OCI-LY7 (cell line): Measurements from ENCODE around the gene SEMA3G. TPM values are rescaled to one million over a fixed set of nuclear protein-coding genes. Genes with fewer than 3 reads are reported as not detected.

Experiments
- BruUV-seq: library from RNA; stranded (reverse); fragments of 400-500 nt; replicated peaks from 2 replicates; lab custom pipeline; 2021; lab: Mats Ljungman, UMichigan
- CTCF ChIA-PET: fragments of 300-600 bp; sonication (Branson Sonifier 250); formaldehyde crosslinking; loops from one replicate; lab custom pipeline; 2022; ENCODE audit warnings: antibody characterized with exemption; ENCODE audit not compliant: unreplicated experiment; lab: Charles Lee
- POLR2A ChIA-PET: fragments of 300-600 bp; sonication (Branson Sonifier 250); formaldehyde crosslinking; loops from one replicate; lab custom pipeline; 2022; ENCODE audit warnings: antibody characterized with exemption; lab: Charles Lee
- DNase-seq: peaks from one replicate; pipeline ENCODE4 v3.0.0-alpha.2; 2015; ENCODE audit warnings: low spot score
- H2AFZ ChIP-seq: fragments of 200-600 bp; sonication (generic), shearing (Covaris generic); 2 replicates; pipeline ENCODE4 v1.6.1; 2014; ENCODE audit warnings: mild to moderate bottlenecking, antibody characterized with exemption, low read length, moderate library complexity
- H3K27ac ChIP-seq: fragments of 200-600 bp; sonication (generic); 2 replicates; pipeline ENCODE4 v1.5.1; 2014; ENCODE audit warnings: mixed run types, low read depth, mild to moderate bottlenecking, moderate library complexity, low read length, inconsistent platforms; ENCODE audit not compliant: poor library complexity, severe bottlenecking
- H3K36me3 ChIP-seq: fragments of 200-600 bp; sonication (generic); 2 replicates; pipeline ENCODE4 v1.6.1; 2014; ENCODE audit warnings: mild to moderate bottlenecking, antibody characterized with exemption, low read length, moderate library complexity, mixed read lengths; ENCODE audit not compliant: insufficient read depth
- H3K4me1 ChIP-seq: fragments of 200-600 bp; sonication (generic); 2 replicates; pipeline ENCODE4 v1.5.1; 2014; ENCODE audit warnings: mild to moderate bottlenecking, low read length; ENCODE audit not compliant: insufficient read depth, poor library complexity, severe bottlenecking
- H3K4me2 ChIP-seq: fragments of 200-600 bp; sonication (generic); 2 replicates; pipeline ENCODE4 v1.6.1; 2014; ENCODE audit warnings: mild to moderate bottlenecking, low read length
- H3K4me3 ChIP-seq: fragments of 200-600 bp; sonication (generic); 2 replicates; pipeline ENCODE4 v1.5.1; 2014; ENCODE audit warnings: mild to moderate bottlenecking, low read depth, low read length; ENCODE audit not compliant: poor library complexity, severe bottlenecking
- H3K79me2 ChIP-seq: fragments of 200-600 bp; sonication (generic); 2 replicates; pipeline ENCODE4 v1.6.1; 2016; ENCODE audit warnings: low read depth, mild to moderate bottlenecking, low read length, moderate library complexity, mixed read lengths; ENCODE audit not compliant: insufficient read depth
- H3K9me2 ChIP-seq: fragments of 200-600 bp; sonication (generic); 2 replicates; pipeline ENCODE4 v1.6.1; 2016; ENCODE audit warnings: mild to moderate bottlenecking, low read length, mixed read lengths; ENCODE audit not compliant: insufficient read depth
- H3K9me3 ChIP-seq: fragments of 200-600 bp; sonication (generic); 2 replicates; pipeline ENCODE4 v1.6.1; 2014; ENCODE audit warnings: mild to moderate bottlenecking, mixed run types, low read length, mixed read lengths
- H4K20me1 ChIP-seq: fragments of 200-600 bp; sonication (generic); 2 replicates; pipeline ENCODE4 v1.6.1; 2014; ENCODE audit warnings: mild to moderate bottlenecking, antibody characterized with exemption, low read length, moderate library complexity, mixed read lengths; ENCODE audit not compliant: insufficient read depth
- EZH2phosphoT487 ChIP-seq: fragments of 200-600 bp; sonication (generic); IDR thresholded peaks from 2 replicates; pipeline ENCODE4 v1.6.1; 2018; ENCODE audit warnings: low read depth, borderline replicate concordance, mild to moderate bottlenecking, mixed run types, antibody characterized with exemption, low read length, moderate library complexity, mixed read lengths
- intact Hi-C: fragments of 100-400 bp; cut with micrococcal nuclease; formaldehyde crosslinking; loops from one replicate; pipeline ENCODE4 v1.10.0; 2022; ENCODE audit not compliant: unreplicated experiment
- total RNA-seq, 2 experiments: library from RNA; depleted of rRNA in 1 of 2; stranded (reverse); fragments of >200 nt in 1 of 2; shearing (Covaris generic) in 1 of 2; gene quantifications; 2 replicates each; pipeline ENCODE4 v1.2.3, GENCODE V29; 2014 to 2022
- TF ChIP-seq, protein P1 (sequence below): fragments of 200-600 bp; sonication (generic); conservative IDR thresholded peaks from 2 replicates; pipeline ENCODE4 v1.5.1; 2014; ENCODE audit warnings: mild to moderate bottlenecking, antibody characterized with exemption, low read length, moderate library complexity, mixed read lengths

The SEMA3G gene
- total RNA-seq, 2 experiments from 2014 or later, result not detected

DNA sequence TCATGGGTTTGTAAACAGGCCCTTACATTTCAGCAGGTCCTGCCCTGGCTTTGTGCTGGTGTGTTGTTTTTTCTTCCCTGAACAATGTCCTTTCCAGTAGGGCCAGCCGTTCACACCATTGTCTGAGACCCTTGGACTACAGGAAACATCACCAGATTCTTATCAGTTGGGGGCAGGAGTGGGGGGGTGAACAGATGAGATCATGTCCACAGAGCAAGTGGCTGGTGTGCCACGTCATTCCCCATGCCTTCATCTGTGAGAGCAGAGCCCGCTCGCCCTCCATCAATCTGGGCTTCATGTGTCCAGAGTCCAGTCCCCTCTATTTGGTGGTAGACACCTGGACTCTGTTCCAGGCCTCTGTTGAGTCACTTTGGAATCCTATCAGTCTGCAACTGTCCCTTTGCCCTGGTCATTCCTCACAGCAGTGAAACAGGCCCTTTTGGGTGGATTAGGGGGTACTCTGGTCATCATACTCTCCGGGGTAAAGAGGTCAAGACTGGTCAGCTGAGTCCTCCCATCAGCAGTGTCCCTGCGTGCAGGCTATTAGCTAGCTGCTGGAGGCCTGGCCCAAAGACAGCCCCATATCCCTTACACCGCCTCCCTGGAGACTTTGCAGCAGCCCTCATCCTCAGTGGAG lies 15.0 kb downstream of the SEMA3G start:
- H2AFZ ChIP-seq, result no peak overlapping the region
- intact Hi-C loops, result no loop called here
- H3K27ac ChIP-seq, result no peak overlapping the region
- H4K20me1 ChIP-seq, result no peaks in the 10 kb centered on the region
- ChIA-PET CTCF (no interaction called here), POLR2A (no interaction called here)
- H3K4me3 ChIP-seq, result no peak overlapping the region
- H3K79me2 ChIP-seq, result no peaks in the 10 kb centered on the region
- no peak for TF ChIP-seq EZH2phosphoT487
- TF ChIP-seq, protein P1, sequence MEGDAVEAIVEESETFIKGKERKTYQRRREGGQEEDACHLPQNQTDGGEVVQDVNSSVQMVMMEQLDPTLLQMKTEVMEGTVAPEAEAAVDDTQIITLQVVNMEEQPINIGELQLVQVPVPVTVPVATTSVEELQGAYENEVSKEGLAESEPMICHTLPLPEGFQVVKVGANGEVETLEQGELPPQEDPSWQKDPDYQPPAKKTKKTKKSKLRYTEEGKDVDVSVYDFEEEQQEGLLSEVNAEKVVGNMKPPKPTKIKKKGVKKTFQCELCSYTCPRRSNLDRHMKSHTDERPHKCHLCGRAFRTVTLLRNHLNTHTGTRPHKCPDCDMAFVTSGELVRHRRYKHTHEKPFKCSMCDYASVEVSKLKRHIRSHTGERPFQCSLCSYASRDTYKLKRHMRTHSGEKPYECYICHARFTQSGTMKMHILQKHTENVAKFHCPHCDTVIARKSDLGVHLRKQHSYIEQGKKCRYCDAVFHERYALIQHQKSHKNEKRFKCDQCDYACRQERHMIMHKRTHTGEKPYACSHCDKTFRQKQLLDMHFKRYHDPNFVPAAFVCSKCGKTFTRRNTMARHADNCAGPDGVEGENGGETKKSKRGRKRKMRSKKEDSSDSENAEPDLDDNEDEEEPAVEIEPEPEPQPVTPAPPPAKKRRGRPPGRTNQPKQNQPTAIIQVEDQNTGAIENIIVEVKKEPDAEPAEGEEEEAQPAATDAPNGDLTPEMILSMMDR, result no peak
- no TSS peak for BruUV-seq
- H3K36me3 ChIP-seq, result no peaks in the 10 kb centered on the region
- H3K4me2 ChIP-seq, result no peak overlapping the region
- no peak for DNase-seq
- no peaks in the 10 kb centered on the region for H3K9me2 ChIP-seq
- peaks cover under 1% of the 10 kb centered on the region for H3K4me1 ChIP-seq
- H3K9me3 ChIP-seq, result no peaks in the 10 kb centered on the region

DNA sequence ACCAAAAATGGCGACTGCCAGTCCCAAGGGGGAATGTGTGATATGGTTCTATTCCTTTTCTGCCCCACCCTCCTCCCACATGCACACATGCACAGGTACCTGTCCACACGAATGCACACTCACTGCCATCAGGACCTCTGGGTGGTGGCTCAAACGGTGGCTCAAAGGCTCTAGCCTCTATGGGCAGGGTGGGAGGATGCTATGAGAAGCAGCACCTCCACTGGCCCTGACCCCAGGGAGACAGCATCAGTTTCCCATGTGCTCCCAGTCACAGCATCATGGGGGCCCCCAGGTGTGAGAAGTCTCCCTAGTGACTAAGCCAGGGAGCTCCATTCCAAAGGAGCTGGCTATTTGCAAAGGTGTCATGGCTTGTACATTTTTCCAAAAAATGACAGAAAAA lies 15.9 kb downstream of the SEMA3G start:
- TF ChIP-seq, protein P1, result no peak
- no peak for TF ChIP-seq EZH2phosphoT487
- H3K4me1 ChIP-seq, result no peaks in the 10 kb centered on the region
- no peaks in the 10 kb centered on the region for H3K9me3 ChIP-seq
- intact Hi-C loops, result no loop called here
- H3K4me3 ChIP-seq, result no peak overlapping the region
- no peaks in the 10 kb centered on the region for H3K36me3 ChIP-seq
- no peaks in the 10 kb centered on the region for H3K79me2 ChIP-seq
- no peak overlapping the region for H2AFZ ChIP-seq
- POLR2A ChIA-PET, result interaction anchor here (1.8 kb wide), 1 partner anchor 19 kb away, joined by 6 read pairs; no protein-coding TSS in a partner anchor
- H3K4me2 ChIP-seq, result no peak overlapping the region
- CTCF ChIA-PET, result no interaction called here
- H4K20me1 ChIP-seq, result no peaks in the 10 kb centered on the region
- BruUV-seq, result no TSS peak
- H3K9me2 ChIP-seq, result no peaks in the 10 kb centered on the region
- H3K27ac ChIP-seq, result no peak overlapping the region
- no peak for DNase-seq
